Adrenal gland (tissue), 5 donors: Measurements from ENCODE around the gene POT1.

Source experiments
- POLR2A ChIP-seq, 2 donors: fragments of 450-650 bp; IDR thresholded peaks; one replicate each; pipeline ENCODE4 v1.6.1; 2017; ENCODE audit warnings: antibody characterized with exemption in 2 of 2, mild to moderate bottlenecking in 2 of 2, moderate library complexity in 1 of 2
- TF ChIP-seq, protein P1 (sequence below), 6 experiments: fragments of 450-650 bp in 4 of 6; fragments of 200-600 bp in 2 of 6; sonication (generic) in 1 of 6; IDR thresholded peaks; 1 replicate in 5 of 6; 2 replicates in 1 of 6; pipeline versions ENCODE4 v1.5.1 to v1.8.0; 2016 to 2021; ENCODE audit warnings: antibody characterized with exemption in 6 of 6, mild to moderate bottlenecking in 2 of 6, moderate library complexity in 1 of 6
- donor health status: DM: no; HTN: no; CAD: no.

DNA sequence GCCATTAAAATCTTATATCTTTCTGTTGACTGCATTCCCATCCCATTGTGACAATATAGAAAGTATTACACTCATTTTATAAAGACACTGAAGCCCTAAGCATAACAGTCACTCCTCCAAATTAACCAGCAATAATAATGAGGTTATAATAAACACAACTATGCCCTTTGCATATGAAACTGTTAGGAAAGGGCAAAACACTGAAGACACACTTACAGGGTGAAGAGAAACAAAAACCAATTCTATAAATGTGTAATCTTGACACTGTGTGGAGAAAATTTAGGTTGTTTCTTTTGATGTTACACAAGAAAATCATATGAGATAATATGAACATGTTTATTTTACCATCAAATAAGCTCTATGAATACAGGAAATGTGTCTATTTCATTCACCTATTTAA, 150.0 kb downstream of the POT1 start:
- TF ChIP-seq, protein P1, sequence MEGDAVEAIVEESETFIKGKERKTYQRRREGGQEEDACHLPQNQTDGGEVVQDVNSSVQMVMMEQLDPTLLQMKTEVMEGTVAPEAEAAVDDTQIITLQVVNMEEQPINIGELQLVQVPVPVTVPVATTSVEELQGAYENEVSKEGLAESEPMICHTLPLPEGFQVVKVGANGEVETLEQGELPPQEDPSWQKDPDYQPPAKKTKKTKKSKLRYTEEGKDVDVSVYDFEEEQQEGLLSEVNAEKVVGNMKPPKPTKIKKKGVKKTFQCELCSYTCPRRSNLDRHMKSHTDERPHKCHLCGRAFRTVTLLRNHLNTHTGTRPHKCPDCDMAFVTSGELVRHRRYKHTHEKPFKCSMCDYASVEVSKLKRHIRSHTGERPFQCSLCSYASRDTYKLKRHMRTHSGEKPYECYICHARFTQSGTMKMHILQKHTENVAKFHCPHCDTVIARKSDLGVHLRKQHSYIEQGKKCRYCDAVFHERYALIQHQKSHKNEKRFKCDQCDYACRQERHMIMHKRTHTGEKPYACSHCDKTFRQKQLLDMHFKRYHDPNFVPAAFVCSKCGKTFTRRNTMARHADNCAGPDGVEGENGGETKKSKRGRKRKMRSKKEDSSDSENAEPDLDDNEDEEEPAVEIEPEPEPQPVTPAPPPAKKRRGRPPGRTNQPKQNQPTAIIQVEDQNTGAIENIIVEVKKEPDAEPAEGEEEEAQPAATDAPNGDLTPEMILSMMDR (IDR thresholded peaks at IDR 0.05), result no peak
- no peak for TF ChIP-seq POLR2A (IDR thresholded peaks at IDR 0.05)
